Prostate gland (tissue), 2 donors: ENCODE data around the gene HMGCS2.

Source experiments
- POLR2A ChIP-seq: fragments of 450-650 bp; IDR thresholded peaks from one replicate; pipeline ENCODE4 v1.6.1; 2016; ENCODE audit warnings: antibody characterized with exemption, mild to moderate bottlenecking
- POLR2AphosphoS5 ChIP-seq: sonication (generic); formaldehyde crosslinking; IDR thresholded peaks from one replicate; pipeline ENCODE4 v1.6.1; 2017; ENCODE audit warnings: antibody characterized with exemption
- TF ChIP-seq, protein P1 (sequence below), 4 experiments: fragments of 200-600 bp in 2 of 4; fragments of 450-650 bp in 2 of 4; sonication (generic) in 2 of 4; IDR thresholded peaks; 1 replicate in 3 of 4; 2 replicates in 1 of 4; pipeline ENCODE4 v1.5.1; 2016 to 2019; ENCODE audit warnings: antibody characterized with exemption in 4 of 4, mild to moderate bottlenecking in 2 of 4, moderate library complexity in 2 of 4

DNA sequence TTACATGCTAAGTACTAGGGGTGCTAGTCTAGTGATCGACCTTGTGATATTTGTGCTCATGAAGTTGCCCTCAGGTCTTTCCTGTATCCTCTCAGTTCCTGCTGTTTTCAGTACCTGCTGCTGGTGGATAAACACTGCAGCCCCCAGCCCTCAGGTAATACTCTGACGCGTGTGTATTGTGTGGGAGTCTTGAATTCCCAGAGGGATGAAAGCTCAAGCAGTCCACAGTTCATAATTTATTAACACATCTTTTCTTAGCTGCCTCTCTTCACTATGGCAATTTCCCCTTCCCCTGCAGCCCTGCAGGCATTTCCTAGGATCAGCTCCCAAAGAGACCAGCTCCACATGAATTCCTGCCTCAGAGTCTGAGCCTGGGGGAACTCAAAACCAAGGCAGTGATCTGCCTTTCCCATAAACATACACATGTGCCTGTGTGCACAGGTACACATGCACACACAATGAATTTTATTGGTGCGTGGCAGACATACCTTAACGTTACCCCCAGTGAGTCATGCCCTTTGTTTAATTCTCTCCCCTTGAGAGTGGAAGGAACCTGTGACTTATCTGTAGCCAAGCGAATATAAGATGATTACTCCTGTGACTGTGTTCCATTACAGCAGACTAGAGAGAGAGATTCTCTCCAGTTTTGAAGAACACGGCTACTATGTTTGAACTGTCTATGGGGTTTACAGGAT lies 14.1 kb upstream of the HMGCS2 start:
- TF ChIP-seq, protein P1, sequence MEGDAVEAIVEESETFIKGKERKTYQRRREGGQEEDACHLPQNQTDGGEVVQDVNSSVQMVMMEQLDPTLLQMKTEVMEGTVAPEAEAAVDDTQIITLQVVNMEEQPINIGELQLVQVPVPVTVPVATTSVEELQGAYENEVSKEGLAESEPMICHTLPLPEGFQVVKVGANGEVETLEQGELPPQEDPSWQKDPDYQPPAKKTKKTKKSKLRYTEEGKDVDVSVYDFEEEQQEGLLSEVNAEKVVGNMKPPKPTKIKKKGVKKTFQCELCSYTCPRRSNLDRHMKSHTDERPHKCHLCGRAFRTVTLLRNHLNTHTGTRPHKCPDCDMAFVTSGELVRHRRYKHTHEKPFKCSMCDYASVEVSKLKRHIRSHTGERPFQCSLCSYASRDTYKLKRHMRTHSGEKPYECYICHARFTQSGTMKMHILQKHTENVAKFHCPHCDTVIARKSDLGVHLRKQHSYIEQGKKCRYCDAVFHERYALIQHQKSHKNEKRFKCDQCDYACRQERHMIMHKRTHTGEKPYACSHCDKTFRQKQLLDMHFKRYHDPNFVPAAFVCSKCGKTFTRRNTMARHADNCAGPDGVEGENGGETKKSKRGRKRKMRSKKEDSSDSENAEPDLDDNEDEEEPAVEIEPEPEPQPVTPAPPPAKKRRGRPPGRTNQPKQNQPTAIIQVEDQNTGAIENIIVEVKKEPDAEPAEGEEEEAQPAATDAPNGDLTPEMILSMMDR (IDR thresholded peaks at IDR 0.05), result no peak
- no peak for TF ChIP-seq POLR2AphosphoS5
- TF ChIP-seq POLR2A, result no peak
